ENCODE data around the gene SGMS1.
"Not testable (repeated sequence)": the region's sequence is repeated elsewhere in the genome, so short reads cannot be mapped to it uniquely, and the experiment has no call there.

Gene SGMS1

DNA sequence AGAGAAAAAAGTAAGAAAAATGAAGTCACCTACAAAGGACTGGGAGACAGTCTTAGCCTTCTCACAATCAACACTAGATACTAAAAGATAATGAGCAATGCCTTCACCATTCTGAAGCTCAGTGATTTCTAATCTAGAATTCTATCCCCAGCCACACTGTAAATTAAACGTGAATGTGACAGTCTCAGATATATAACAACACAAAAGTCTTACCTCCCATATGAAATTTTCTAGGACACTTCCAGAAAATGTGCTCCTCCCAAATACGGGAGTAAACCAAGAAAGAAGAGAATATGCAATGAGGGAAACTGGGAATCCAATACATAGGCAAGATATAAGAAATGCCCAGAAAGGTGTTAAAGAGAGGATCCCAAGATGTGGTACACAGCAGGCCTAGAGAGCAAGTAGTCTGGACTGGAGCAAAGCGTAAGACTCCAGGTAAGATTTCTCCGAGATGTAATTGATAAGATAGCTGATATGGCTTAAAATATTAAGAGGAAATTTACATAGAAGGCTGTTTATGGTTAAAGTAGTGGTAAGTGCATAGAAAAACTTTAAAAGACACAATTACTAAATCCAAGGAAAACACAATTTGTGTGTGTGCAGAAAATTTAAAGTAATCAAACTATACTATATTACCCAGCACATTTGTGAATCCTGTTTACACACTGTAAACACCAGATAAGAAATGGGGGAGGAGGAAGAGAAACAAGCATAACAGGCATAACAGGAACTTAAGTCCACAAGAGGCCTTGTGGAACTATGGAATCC is 44.1 kb downstream of the SGMS1 start:
- no peak for DNase-seq

DNA sequence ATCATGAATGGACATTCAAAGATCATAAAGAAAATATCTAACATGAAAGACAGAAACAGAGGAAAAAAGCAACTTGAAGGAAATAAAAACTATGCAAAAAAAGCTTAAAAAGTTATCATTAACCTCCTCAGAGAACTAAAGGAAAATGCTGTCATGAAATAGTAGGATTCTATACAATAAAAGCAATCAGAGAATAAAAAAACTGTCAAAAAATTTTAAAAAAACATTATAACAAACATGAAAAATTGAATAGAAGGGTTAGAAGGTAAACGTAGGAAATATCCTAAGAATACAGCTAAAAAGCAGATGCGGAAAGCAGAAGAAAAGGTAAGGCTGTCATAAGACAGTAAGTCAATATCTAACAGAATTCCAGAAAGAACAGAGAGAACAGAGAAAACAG is 44.8 kb downstream of the SGMS1 start:
- no peak for DNase-seq

DNA sequence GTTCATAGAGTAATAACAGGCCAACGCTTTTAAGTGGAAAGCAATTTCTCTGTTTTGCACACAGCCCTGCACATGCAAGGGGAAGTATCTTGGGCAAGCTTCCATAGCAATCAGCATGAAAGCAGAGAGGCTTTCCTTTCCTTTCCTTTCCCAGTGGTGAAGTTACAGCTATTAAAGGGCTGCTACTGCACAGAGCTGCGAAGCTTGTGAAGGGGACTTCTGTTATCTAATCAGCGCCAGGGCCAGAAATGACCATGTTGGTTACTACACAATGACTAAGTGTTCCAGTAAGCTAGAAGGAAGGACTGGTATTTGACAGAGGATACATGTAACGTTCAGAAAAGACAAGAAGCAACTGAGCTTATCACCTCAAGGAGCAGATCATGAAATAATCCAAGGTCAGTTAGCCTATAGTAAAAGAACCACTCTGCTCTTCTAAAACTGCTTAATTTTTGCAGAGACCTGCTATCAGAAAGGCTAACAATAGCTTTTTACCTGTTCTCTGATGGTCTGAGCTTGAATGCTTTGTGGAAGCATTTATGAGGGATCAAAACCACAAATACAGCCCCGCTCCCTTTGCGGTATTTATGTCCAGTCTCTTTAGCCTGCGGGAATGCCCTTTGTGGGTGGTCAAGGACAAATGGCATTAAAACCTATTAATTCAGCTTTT is 45.9 kb downstream of the SGMS1 start:
- no peak for DNase-seq

DNA sequence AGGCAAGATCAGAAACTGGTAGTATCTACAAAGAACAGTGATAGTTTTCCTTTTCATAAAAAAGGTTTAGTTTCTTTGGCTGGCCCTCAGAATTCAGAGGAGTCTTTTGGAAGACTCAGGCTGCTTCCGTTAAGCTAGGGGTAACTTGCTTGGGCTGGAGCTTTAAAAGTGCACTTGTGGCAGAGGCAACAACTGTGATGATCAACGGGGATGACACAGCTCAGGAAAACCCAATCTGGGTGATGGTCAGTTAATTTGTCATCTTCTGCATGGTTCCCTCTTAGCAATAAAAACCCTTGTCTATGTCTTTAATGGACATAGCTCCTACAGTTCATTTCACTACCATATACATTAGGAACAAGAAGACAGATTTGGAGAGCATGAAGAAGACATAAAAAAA is 46.7 kb downstream of the SGMS1 start:
- DNase-seq = no peak

DNA sequence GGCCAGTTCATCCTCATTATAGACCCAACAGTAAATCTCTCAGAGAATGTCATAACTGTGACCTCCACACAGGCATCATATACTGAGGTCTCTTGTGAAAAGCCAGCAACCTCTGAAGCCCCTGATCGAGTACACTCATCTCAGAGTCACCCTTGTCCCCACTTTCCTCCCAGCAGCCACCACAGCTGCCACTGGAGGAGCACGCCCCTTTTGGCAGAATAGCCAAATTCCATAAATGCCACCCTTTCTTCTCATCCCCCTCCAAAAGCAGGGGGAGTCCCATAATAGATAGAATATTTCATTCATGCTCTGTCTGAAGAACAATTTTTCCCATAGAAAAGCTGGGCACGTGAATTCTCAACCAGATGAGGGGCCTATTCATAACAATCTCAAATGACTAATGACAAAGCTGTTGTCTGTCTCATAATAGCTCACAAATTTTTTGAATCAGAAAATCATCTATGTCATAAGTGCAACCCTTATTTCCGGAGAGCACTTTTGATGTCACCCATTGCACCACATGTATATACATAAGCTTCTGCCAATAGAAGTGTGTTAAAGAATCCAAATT is 47.4 kb downstream of the SGMS1 start:
- no peak for DNase-seq

DNA sequence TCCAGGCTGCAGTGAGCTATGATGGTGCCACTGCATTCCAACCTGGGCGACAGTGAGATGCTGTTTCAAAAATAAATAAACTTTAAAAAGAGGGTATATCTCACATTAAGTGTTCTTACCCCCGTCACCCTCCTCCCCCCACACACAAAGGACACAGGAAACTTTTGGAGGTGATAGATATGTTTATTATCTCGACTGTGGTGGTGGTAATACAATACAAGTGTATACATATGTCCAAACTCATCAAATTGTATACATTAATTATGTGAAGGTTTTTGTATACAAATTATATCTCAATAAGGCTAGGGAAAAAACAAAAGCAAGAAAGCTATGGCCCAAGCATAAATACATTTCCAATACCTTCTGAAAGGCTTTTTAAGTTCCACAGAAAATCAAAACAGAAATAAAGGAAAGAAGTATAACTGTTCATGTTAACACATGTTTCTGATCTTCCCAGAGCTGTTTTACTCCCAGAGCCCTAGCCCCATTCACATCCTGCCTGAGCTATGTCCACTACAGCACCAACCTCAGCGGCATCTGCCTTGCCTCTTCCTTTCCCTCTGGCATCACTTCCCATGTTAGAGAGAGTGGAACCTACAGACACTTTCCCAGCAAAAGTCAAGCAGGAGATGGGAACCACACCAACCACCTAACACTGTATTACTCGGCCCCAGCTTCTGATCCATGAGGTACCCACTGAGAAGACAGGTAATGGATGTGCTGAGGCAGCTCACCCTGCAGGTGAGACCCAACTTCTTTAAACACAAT is 48.1 kb downstream of the SGMS1 start:
- DNase-seq = no peak

DNA sequence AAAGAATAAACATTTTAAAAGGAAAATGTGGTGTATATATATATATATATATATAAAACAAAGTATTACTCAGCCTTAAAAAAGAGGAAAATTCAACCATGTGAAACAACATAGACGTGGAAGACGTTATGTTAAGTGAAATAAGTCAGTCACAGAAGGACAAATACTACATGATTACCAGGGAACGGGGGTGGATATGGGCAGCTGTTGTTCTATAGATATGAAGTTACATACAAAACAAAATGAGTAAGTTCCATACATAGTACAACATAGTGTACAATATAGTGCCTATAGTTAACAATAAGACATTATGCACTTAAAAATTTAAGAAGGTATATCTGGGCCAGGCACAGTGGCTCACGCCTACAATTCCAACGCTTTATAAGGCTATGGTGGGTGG is 48.8 kb downstream of the SGMS1 start:
- no peak for DNase-seq

DNA sequence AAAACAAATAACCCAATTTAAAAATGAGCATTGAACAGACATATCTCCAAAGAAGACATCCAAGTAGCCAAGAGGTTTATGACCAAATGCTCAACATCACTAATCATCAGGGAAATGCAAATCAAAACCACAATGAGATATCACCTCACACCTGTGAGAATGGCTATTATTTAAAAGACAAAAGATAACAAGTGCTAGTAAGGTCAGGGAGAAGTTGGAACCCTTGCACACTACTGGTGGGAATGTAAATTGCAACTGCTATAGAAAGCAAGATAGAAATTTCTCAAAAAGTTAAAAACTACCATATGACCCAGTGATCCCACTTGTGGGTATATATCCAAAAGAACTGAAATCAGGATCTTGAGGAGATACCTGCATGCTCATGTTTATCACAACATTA is 49.5 kb downstream of the SGMS1 start:
- DNase-seq = no peak

DNA sequence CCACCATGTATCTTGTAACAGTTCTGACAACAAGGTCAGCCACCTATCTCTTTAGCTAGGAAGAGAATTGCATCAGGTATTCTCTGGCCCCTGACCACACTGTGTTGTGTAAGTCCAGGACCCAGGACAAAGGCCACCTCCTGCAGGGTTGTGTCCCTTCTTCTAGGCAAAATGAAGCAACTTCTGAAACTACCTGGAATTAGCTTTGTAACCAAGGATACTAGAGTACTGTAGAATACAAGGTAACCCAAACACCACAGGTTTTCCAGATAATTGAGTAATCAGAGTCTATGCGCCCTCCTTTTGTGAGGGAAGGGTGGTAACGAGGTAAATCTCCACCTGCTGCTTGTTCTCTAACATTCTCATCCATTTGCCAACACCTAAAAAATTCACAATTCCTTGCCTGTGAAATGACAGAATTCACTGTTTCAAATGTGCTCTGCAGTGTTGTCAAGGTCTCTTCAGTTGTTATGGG is 51.7 kb downstream of the SGMS1 start:
- DNase-seq = no peak

DNA sequence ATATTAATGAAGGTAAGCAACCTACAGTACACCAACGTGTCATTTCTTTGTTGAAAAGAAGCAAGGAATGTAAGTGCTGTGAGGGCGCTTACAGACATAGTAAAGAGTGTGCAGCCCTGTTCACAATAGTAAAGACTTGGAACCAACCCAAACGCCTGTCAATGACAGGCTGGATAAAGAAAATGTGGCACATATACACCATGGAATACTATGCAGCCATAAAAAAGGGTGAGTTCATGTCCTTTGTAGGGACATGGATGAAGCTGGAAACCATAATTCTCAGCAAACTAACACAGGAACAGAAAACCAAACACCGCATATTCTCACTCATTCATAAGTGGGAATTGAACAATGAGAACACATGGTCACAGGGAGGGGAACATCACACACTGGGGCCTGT is 55.0 kb downstream of the SGMS1 start:
- DNase-seq = not testable (repeated sequence)

DNA sequence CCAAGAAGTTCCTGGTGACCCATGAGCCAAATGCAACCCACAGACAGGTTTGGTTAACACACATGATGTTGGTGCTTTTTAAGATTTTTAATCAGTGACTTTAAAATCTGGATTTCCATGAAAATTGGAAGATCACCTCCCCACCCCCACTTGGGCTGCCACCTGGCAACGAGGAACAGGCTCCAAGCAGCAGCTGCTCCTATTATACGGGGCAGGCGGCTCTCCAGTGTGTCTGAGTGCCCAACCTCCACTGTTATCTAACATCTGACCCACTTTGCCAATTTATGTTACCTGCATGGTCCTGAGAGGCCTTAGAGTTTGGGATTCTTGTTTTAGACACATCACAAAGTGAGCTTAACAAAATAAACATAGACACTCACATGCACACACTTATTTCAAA is 56.4 kb downstream of the SGMS1 start:
- no peak for DNase-seq

DNA sequence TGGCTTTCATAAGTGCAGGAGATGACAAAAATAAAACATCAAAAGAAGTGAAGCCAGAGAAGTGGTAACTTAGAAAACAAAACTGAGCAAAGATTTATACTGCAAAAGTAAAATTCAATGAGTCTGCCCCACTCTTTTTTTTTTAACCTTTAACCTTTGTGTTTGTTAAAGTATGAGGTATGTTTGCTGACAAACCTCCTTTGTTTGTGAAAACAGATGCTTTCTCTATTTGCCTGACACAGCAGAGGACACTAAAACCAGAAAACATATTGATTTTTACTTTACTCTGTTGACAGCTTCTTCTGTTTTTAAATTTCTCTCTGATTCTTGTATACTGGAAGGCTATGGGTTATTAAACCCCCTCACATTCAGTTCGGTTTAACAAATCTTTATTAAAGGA is 57.6 kb downstream of the SGMS1 start:
- DNase-seq = no peak

DNA sequence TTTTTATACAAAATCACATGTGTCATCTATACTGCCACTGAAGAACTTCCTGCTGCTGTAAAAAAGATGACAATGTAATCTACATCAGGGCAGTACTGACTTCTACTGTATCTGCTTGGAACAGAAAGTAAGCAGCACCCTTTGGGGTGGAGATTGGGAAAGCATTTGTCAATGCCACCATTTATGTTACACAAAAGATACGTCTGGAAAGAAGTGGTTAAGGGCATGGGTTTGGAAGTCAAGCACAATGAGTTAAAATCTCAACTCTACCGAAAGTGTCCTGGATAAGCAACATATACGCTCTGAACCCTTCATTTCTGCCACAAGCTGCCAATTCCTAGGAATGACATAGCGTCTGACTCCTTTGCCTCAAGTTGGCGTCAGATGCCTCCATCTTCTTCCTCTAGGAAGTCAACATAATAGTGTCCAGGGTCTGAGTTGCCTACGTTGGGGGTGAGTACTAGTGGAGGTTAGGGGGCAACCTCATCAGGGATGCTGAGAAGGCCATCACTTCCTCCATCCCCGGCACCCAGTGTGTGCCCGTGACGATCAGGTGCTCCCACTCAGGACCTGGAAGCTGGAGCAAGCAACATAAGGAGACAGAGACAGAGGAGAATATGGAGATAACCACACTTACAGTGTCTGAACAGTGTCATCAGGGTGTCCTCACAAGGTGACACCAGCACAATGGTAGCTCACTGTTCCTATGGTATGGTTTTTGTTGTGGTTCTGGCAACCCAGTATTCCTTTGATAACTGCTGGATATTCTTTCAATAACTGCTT is 58.3 kb downstream of the SGMS1 start:
- DNase-seq = no peak

DNA sequence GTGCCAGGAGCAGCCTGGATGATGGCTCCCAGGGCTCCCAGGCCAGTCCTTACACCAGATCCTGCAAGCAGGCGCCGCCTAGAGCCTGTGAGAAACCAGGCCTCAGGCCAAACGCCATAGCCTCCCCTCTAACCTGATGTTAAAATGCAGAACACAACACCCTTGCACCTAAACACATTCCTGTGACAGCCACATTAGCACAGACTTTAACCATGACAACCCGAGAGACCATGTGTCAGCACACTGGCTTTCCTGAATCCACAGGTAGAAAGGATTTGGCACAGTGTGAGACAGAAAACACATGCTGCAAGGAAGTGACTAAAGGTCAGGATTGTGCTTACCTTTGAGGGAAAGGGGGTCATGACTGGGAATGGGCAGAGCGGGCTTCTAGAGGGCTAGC is 59.9 kb downstream of the SGMS1 start:
- DNase-seq = no peak

DNA sequence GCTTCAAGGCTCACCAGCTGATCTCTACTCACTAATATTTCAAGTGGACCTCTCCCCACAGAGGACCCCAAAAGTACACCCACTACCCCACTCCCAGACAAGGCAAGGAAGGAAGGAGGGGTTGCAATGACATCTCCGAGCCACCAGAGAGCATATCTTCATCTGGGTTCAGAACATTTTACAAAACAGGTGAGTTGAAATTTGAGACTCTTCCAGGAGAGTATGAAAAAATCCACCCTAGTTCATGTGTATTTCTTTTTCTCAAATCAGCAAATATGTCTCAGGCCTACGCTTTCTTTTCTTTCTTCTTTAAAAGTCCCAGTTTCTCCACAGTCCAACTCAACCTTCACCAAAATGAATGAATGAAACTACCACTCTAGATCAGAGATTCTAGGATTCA is 61.9 kb downstream of the SGMS1 start:
- peak in 1 of 2 experiments; percentile 13 for DNase-seq

DNA sequence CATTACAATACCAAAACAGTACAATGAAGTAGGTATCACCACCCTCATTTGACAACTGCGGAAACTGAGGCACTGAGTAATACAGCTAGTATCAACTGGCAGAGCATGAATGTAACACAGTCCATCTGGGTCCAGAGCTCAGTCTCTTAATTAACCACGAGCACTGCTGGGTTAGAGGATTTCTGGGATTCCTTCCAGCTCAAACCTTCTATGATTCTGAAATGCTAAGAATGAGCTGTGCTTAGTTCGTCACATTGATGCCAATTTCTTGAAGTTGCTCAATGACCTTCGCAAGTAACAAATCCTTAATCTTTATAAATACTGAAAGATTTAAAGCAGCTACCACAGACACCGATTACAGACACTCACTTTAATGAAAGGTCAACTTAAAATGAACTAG is 62.5 kb downstream of the SGMS1 start:
- no peak for DNase-seq

DNA sequence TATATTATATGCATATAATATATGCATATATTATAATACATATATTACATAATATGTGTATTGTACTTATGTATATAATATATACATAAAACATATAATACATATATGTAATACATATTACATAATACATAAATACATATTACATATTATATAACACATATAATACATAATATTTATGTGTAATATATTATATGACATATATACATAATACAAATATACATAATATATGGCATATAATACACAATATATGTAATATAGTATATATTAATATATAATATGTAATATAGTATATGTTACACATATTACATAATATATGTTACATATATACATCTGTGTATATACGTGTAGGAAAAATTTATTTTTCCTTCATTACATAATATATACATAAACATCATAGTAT is 63.4 kb downstream of the SGMS1 start:
- DNase-seq = no peak

DNA sequence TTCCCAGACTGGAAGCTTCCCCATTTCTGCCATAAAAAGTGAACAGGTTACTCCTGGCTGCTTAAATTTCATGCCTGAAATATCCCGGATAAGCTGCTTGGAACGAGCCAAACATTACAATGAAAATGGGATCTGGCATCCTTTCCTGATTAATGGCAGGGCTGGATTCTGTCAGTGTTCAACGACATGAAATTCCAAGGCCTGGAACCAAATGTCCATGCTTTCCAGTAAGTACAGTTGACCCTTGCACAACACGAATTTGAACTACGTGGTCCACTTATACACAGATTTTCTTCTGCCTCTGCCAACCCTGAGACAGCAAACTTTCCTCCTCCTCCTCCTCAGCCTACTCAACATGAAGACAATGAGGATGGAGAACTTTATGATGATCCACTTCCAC is 65.4 kb downstream of the SGMS1 start:
- no peak for DNase-seq

DNA sequence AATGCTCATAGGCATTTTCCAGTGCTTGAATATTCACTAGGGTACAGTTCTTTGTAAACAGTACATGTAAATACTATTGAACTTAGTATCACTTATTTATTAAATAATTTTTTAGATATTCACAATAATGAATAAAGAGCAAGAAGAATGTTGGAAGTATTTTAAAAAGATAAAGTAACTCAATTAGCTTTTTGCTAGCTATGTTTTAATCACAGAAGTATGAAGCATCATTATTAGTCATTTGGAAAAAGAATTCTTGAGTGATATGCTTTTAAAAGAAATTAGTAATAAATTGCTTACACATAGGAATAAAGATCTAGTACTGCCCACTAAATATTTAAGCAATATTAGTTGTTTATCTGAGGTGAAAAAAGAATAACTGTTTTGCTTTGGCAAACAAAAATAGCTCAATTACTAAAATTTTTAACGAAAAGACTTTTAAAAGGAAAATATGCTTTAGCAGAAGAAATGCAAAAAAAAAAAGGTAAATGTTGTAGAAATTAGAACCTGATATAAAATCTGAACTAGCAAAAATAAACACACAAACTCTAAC is 66.5 kb downstream of the SGMS1 start:
- no peak for DNase-seq

DNA sequence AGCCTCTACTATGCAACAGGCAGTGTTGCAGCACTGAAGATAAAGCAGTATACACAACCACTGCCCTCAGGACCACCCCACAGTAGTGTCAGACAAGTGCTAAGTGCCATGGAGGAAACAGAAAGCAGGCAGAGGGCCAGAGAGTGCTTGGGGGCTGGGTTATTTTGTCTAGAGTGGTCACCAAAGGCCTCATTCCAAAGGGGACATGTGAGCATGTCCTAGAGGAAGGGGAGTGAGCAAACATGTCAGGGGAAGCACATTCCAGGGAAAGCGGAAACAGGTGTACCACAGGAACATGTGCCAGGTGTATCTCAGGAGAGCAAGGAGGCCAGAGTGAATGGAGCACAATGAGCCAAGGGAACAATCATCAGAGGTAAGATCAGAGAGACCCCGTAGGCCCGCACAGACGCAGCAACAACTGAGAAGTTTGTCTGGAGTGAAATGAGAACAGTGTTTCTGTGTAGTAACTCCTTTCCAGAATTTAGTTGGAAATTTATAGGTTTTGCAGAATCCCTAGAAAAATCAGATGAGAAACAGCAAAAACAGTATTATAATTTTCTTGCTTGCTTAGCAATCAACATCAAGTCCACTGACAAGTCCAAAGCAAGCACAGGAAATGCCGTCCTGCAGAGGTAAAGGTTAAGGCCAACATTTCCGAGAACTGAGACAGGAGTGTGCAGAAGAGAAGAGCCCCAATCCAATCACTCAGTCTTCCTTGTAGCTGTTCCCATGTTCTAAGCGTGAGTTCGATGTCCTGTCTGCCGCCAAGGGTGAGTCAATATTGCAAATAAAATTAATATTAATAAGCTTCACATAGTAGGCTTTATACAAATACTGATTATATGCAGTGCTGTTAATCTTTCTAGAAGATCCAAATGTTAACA is 67.3 kb downstream of the SGMS1 start:
- DNase-seq = no peak

DNA sequence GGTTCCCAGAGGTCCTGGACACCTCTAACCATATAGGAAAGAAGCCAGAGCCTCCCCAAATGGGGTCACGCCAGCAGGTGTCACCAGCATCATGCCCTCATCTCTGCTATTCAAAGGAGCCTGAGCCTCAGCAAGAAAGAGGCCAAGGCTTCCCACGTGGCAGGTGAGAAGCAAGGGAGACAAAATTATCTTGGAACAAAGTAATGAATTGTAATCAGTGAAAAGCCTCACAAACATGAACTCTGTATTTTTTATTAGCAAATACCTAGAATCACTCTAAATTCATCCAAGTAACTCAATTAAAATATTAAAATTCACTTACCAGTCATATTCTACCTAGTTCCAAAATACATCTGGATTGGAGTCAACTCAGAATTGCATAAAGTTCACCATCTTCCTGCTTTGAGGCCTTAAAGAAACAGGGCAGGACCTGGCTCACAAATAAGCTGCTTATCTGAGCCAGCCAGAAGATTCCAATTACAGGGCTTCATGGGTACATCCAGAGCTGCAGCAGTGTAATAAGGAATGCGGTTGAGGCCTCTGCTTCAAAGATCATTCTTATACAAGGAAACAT is 68.7 kb downstream of the SGMS1 start:
- no peak for DNase-seq
